GM10847 (cell line): ENCODE measurements around the gene PUM1.

Experiments used
- POLR2A ChIP-seq: IDR thresholded peaks from 2 replicates; pipeline ENCODE4 v1.6.1; 2011; ENCODE audit not compliant: insufficient read length; ENCODE audit errors: extremely low read depth

PUM1 gene

DNA sequence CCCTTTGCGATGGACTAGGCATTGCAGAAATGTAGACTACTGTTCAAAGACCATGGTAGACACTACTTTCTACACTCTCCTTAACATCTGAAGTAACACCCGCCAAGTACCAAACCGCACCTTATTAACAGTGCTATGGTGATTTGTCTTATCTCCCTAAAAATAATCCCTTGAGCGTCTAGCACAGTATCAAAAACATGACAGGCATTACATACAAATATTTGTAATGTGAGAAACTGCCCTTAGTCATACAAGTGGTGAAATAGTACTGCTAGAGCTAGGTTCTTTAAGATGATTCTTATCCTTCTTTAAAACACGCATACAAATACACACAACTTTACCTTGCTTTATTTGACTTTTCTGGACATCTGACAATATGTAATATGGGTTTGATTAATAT lies 27.2 kb downstream of the PUM1 start:
- TF ChIP-seq POLR2A, result no peak

DNA sequence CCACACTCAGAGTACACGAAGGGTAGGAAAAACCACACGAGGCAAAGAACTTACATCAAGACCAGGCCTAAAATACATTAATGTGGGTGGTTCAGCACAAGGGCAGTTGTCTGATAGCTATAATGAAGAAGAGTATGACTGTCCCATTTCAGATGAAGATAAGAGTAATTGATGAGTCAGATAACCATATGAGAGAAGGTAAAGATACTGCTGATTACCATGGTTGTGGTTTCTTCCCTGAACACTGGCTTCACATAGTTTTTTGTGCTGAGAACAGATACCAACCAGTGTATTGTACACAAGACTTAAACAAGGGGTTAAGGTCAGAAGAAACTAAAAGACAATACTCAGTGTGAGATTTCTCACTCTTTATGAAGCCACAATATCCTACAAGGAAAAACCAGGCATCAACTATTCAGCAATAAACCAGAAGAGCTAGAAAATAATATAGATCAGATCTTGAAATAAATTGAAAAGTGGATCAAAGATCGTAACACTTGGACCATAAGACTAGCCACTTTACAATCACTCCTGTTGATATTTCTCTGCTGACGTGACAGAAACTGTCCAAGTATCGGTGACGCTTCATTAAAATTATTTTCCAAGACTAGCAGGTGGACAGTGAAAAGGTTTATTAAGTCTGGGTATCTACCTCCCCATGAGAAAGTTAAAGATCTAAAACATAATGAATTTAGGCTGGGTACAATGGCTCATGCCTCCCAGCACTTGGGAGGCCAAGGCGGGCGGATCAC lies 28.6 kb downstream of the PUM1 start:
- no peak for TF ChIP-seq POLR2A

DNA sequence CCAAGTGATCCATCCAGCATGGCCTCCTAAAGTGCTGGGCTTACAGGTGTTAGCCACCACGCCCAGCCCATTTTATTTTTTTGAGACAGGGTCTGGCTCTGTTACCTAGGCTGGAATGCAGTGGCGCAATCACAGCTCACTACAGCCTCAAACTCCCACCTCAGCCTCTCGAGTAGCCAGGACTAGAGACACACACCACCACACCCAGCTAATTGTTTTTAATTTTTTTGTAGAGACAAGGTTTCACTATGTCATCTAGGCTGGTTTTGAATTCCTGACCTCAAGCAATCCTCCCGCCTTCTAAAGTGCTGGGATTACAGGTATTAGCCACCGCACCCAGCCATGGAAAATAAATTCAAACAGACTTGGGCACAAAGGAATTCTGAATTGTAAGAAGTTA lies 31.9 kb downstream of the PUM1 start:
- TF ChIP-seq POLR2A, result no peak

DNA sequence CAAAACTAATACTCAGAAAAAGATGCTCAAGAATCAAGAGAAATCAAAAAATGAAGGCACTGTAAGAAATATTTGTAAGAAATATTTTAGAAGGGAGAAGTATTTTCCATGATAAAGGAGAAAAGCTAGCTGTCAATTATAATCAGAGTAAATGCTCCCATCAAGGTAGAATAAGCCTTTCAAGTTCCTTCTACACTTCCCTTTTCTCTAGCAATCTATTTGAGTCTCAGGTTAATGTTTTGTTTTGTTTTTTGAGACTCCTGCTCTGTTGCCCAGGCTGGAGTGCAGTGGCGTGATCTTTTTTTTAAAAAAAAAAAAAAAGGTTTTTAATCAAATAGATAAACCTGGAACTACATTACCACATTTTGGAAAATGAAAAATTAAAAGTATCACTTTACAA lies 33.3 kb downstream of the PUM1 start:
- no peak for TF ChIP-seq POLR2A

DNA sequence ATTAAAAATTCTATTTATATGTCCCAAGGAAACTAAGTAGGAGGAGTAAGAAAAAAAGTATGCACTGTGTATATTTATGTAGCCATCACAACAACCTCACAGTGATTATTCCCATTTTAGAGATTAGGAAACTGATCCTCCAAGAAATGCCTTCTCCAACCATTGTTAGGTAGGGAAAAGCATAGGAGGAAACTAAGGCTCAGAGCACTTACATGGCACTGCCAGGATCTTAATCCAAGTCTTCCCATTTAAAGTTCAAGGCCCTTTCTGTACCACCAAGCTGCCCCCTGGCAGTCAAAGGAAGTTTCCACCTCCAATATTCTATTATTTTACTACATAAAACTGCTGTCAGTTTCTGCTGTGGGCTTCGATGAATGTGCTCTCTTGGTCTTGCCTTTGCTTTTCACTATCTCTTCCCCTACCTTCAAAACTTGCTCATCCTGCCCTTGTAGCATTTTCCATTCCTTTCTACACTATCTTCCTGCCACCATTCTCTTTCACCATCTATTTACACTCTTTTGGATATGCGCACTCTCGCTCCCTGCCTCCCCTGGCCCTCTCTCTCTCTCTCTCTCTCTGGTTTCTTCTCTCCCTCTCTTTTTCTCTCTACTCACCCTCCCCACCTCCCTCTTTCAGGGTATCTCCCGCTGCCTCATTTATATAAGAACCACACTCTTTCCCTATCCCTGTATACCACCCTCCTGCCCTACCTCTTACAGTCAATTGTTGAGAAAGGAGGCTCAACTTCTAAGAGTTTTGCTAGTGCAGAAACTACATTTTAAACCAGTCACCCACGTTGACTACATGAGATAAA lies 34.0 kb downstream of the PUM1 start:
- TF ChIP-seq POLR2A, result no peak

DNA sequence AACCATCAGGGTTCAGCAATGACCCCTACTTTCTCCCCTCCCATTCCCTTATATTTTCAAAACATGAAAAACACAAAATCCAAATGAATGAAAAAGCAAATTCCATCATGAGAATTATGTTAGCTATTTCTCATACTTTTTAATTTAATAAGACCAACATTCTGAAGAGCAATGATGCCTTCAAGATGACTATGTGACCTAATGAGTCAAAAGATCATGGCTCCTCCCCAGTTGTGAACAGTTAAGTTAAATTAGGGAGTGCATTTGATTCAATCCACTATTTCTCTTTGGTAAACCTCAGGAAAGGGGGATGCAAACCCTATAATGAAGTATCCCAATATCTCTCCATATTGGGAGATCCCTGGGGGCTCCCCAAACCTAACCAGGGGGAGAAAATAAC lies 36.5 kb downstream of the PUM1 start:
- no peak for TF ChIP-seq POLR2A

DNA sequence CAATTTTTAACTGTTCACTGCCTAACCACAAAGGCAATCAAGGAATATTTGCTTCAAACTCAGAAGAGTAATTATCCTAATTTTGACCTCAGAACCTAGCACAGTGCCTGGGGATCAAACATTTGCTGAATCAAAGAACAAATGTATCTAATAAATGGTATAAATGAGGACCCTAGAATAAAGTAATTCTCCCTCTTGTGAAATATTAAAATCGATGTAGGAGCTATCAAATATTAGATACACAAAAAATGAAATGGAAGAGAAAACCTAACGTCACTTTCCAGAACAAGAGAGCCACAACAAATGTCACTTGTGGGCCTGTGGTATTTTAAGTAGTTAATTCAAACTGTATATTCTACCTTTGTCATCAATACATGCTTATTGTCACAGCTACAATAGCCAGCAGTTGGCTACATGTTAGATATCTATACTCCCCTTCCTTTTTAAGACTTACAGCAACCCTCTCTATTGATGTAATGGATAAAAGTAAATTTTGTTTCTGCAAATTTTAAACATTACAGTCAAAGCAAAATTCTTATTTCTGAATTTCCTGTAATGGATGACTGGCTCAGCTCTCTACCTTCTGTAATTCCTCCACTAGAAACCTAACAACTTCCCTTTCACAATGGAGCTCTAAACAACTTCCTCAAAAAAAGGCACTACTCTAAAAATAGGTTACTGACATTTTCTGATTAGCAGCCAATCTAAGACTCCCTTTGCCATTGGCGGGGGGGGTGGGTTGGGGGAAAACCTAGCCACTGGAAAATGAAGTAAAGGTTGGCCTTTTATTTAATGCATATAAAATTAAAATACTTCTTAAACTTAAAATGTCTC lies 37.6 kb downstream of the PUM1 start:
- TF ChIP-seq POLR2A, result no peak

DNA sequence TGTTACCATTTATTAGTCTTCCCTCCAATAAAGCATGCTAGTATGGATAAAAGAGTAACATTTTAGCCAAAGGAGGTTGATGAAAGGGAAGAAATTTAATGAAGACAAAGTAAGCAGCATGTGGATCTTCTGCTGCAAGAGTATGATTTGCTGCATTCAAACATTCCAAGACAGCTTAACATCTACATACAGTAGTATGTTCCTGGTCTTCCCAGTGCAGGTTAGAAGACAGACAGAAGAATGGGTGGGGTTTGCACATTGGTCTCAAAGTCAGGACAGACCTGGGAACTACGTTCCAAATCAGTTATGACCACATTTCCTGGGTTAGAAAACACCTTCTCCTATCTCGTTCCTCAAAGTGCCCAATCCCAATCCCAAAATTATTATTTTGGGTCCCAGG lies 43.3 kb downstream of the PUM1 start:
- TF ChIP-seq POLR2A, result no peak

DNA sequence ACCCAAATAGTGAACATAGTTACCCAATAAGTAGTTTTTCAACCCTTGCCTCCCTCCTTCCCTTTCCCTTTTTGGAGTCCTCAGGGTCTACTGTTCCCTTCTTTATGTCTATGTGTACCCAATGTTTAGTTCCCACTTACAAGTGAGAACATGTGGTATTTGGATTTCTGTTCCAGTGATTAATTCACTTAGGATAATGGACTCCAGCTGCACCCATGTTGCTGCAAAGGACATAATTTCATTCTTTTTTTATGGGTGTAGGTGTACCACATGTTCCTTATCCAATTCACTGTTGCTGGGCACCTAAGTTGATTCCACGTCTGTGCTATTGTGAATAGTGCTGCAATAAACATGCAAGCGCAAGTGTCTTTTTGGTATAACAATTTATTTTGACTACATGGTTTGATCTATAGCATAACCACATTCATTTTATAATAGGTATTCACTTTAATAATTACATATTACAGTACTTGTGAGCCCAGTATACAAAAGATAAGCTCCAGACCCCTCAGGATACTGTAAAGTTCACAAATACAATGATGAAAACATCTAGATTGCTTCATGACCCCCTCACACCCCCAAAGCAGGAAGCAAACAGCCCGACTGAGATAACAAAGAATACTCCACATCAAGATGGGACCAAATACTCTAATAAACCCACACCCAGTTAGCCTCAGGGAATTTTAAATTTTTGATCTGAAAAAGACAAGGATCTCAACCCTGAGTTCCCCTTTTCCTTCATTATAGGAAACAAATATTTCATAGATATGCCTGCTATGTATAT lies 45.3 kb downstream of the PUM1 start:
- no peak for TF ChIP-seq POLR2A

DNA sequence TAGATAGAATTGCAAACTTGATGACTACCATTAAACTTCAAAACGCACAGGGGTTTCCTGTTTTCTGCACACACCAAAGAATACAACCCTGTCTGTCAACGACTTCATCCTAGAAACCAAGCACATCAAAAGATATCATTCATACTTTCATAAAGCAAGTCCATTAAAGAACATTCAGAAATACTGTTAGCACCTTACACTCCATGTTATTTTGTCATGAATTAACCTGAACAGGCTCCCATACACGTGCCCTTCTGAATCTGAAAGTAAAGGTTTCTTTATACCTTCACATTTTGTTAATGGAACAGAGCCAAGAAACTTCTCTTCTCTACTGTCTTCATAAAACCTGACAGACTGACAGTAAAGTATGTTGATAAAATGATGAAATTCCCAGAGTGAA lies 46.1 kb downstream of the PUM1 start:
- TF ChIP-seq POLR2A, result no peak

DNA sequence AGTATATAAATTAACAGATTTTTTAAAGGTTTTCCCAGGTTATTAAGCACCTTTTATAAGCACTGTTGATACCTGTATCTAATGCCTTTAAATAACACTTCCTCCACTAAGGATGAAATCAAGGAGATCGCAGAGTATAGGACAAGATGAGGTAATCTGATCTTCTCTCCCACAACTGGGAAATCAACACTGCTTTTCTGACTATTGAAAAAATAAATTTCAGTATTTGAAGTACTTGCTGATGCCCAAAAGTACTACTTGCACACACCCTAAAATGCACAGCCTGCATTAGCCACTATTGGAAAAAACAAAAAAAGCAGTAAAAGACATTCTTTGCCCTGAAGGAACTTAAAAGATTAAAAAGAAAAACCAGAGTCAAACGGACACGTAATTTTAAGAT lies 48.6 kb downstream of the PUM1 start:
- TF ChIP-seq POLR2A, result no peak

DNA sequence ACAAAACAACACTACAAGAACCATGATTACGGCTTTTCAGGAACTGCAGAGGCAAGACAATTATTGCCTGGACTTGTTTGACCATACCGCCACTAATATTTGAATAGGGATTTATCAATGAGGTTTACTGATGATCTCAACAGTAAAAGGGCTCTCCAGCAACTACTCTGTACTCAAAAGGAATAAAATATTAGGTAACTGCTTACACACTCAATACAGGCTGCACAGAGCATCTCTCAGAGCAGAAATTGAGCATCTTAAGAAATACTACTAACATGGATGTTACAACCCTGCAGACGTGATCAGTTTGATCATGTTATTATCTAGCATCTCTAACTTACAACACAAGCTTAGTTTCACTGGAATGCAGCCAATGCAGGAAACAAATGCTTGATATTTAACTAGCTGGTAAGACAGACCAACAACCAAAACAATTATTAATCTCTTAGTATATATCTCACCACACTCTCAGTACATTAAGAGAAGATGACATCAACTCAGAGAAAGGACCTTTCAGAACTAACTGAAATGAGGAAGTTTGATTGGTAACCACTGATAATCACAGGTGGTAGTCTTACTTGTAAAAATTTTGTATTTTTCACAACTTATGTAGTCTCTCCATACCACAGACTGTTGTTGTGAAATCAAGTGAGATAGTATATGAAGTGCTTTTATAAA lies 52.2 kb downstream of the PUM1 start:
- no peak for TF ChIP-seq POLR2A

DNA sequence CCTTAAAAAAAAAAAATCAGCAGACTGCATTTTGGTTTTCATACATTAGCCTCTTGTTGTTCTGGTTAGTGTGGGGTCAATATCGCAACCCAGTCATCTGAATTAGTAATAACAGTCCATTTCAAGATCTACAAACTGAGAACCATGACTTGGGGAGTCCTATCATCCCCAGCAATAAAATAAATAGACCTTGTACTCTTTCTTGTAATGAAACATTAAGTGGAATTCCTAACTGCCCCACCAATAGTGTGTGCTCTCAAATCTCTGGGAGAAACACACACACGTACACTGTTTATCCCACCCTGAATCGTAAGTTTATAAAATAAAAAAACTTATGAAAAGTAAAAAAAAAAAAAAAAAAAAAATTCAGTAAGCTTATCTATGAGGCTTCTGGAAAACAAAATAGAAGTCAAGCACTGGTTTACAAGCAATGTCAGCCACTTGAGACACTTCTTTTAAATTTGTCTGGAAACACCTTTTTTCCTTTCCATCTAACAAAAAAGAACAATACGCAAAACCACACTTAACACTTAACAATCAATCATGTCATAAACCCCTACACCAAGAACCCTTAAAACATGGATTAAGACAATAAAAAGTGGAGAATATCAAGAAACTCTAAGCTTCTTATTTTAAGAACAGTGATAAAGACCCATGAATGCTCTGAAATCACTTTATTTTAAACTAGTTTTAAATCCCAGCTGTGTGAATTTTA lies 53.1 kb downstream of the PUM1 start:
- no peak for TF ChIP-seq POLR2A

DNA sequence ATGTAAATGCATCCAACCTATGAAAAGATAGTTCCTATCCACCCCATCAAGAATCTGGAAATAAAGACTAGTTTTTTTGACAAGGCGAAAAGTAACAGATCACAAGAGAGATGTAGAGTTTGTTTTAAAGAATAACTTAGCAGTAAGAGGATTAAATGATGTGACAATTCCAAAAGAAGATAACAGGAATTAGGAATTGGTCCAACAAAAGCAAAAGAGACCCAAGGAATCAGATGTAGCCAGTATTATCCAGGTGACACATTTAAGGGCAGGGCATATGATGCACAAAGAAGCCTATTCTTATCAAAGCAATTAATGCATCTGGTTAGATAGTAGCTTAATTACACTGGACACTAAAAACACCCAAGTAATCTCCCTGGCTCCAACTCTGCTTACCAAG lies 53.8 kb downstream of the PUM1 start:
- TF ChIP-seq POLR2A, result no peak
